Endothelial cell (in vitro differentiated cells): Measurements from ENCODE around the gene PRRX2. TPM values are rescaled to one million over a fixed set of nuclear protein-coding genes. Genes with fewer than 3 reads are reported as not detected.

ENCODE experiments used
- DNase-seq: peaks from one replicate; pipeline ENCODE4 v3.0.0; 2021; ENCODE audit warnings: low spot score
- H3K27ac Mint-ChIP-seq: one replicate; pipeline ENCODE4 v1.8.0; 2021; ENCODE audit warnings: mixed read lengths, inconsistent platforms; ENCODE audit not compliant: unreplicated experiment
- H3K27me3 Mint-ChIP-seq: one replicate; pipeline ENCODE4 v1.8.0; 2021; ENCODE audit warnings: mild to moderate bottlenecking, moderate library complexity, mixed read lengths, inconsistent platforms; ENCODE audit not compliant: unreplicated experiment
- H3K36me3 Mint-ChIP-seq: one replicate; pipeline ENCODE4 v1.8.0; 2021; ENCODE audit warnings: mild to moderate bottlenecking, low read depth, mixed read lengths, inconsistent platforms; ENCODE audit not compliant: unreplicated experiment
- H3K4me1 Mint-ChIP-seq: one replicate; pipeline ENCODE4 v1.8.0; 2021; ENCODE audit warnings: mild to moderate bottlenecking, mixed read lengths, inconsistent platforms; ENCODE audit not compliant: unreplicated experiment
- H3K4me3 Mint-ChIP-seq: one replicate; pipeline ENCODE4 v1.8.0; 2021; ENCODE audit warnings: mild to moderate bottlenecking, mixed read lengths, inconsistent platforms; ENCODE audit not compliant: unreplicated experiment
- H3K9me3 Mint-ChIP-seq: one replicate; pipeline ENCODE4 v1.8.0; 2021; ENCODE audit warnings: mixed read lengths, inconsistent platforms; ENCODE audit not compliant: unreplicated experiment
- total RNA-seq: library from RNA; stranded (reverse); fragmentation: NEBNext Ultra II Directional; extraction: Animal tissue kit (Norgen Biotek cat#: 25700); gene quantifications from one replicate; pipeline ENCODE4 v1.2.1, GENCODE V29; 2021; ENCODE audit not compliant: unreplicated experiment
- TF ChIP-seq, protein P1 (sequence below): fragments of 200-600 bp; sonication (generic); IDR thresholded peaks from one replicate; pipeline ENCODE4 v1.5.0; 2021; ENCODE audit warnings: antibody characterized with exemption; ENCODE audit not compliant: unreplicated experiment

The PRRX2 gene
- total RNA-seq, 1 donor from 2014 or later: 0.21 TPM

DNA sequence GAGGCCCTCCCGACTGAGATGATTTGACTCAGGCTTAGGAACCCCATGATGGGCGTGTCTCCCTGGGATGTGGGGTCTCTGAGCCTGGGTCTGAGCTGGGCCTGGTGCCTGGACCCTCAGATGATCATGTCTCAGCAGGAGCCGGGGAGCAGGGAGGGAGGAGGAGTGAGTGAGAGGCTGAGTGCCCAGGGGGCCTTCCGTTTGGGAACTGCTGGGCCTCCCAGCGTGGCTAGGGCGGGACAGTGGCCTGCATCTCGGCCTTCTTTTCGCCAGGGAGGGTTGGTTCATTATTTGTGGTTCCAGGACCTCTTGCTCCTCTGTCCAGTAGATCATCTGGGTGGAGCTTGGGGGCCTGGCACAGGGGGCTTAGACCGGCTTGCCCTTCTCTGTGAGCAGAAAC, 5.6 kb downstream of the PRRX2 start:
- H3K27ac Mint-ChIP-seq: no peak overlapping the region
- no peaks in the 10 kb centered on the region for H3K9me3 Mint-ChIP-seq
- H3K4me3 Mint-ChIP-seq: no peak overlapping the region
- TF ChIP-seq, protein P1, sequence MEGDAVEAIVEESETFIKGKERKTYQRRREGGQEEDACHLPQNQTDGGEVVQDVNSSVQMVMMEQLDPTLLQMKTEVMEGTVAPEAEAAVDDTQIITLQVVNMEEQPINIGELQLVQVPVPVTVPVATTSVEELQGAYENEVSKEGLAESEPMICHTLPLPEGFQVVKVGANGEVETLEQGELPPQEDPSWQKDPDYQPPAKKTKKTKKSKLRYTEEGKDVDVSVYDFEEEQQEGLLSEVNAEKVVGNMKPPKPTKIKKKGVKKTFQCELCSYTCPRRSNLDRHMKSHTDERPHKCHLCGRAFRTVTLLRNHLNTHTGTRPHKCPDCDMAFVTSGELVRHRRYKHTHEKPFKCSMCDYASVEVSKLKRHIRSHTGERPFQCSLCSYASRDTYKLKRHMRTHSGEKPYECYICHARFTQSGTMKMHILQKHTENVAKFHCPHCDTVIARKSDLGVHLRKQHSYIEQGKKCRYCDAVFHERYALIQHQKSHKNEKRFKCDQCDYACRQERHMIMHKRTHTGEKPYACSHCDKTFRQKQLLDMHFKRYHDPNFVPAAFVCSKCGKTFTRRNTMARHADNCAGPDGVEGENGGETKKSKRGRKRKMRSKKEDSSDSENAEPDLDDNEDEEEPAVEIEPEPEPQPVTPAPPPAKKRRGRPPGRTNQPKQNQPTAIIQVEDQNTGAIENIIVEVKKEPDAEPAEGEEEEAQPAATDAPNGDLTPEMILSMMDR: no peak
- peaks cover 4% of the 10 kb centered on the region for H3K4me1 Mint-ChIP-seq
- DNase-seq: no peak
- peaks cover 4% of the 10 kb centered on the region for H3K27me3 Mint-ChIP-seq
- H3K36me3 Mint-ChIP-seq: peaks cover 4% of the 10 kb centered on the region

DNA sequence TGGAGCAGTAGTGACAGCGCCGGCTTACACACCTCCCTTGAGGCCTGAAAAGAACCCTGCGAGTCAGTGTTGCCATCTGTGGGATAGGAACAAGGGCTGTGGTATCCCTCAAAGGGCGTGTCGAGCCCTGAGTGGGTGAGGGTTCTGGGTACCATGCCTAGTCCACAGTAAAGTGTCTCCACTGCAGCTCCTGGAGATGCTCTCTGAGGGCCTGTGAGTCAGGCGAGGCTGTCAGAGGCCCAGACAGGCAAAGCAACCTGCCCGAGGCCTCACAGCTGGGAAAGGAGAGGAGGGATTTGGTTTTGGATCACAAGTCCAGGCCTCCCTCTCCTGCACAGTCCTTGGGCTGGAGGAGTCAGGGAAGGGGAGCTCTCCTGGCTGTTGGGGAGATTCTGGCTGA, 6.1 kb downstream of the PRRX2 start:
- H3K36me3 Mint-ChIP-seq: peaks cover 4% of the 10 kb centered on the region
- DNase-seq: no peak
- TF ChIP-seq, protein P1: no peak
- H3K9me3 Mint-ChIP-seq: no peaks in the 10 kb centered on the region
- no peak overlapping the region for H3K27ac Mint-ChIP-seq
- H3K4me1 Mint-ChIP-seq: peaks cover 4% of the 10 kb centered on the region
- peaks cover 5% of the 10 kb centered on the region for H3K27me3 Mint-ChIP-seq
- no peak overlapping the region for H3K4me3 Mint-ChIP-seq

DNA sequence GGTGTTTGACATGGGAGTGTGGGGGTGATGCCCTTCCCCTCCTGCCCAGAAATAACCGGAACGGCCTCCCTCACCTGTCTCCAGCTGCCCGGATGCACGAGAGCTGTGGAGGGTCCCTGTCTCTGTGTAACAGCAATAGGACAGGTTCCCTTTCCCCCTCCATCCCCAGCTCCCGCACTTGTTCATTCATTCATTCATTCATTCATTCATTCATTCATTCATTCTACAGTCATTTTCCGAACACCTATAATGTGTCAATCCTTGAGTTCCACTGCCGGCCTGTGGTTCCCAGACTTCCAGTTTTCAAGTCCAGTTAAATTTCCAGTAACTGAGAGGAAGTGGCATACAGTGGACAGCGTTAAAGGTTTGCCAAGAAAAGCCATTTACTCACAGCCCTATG, 7.3 kb downstream of the PRRX2 start:
- Mint-ChIP-seq H3K4me3 (no peak overlapping the region), H3K4me1 (peaks cover 4% of the 10 kb centered on the region), H3K36me3 (peaks cover 4% of the 10 kb centered on the region), H3K9me3 (no peaks in the 10 kb centered on the region), H3K27me3 (peaks cover 2% of the 10 kb centered on the region), H3K27ac (no peak overlapping the region)
- TF ChIP-seq, protein P1: no peak
- no peak for DNase-seq

DNA sequence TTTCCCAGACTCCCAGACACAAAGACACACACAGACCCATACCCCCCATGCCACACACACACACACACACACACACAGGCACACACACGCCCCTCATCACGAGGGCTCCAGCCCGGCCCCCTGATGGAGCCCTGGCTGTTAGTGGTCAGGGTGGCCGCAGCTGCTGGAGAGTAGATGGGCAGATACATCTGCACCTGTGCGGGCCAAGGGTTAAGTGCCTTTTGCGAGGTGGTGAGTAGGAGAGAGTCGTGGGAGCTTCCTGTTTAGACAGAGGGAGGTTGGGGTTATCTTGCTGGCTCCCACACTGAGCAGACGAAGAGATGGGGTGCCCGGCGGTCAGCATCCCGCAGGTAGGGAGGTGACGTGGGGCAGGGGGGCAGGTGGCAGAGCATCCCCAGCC, 8.2 kb downstream of the PRRX2 start:
- Mint-ChIP-seq H3K4me3 (no peak overlapping the region), H3K27ac (no peak overlapping the region), H3K9me3 (no peaks in the 10 kb centered on the region), H3K27me3 (peaks cover 2% of the 10 kb centered on the region), H3K36me3 (peaks cover 4% of the 10 kb centered on the region), H3K4me1 (peaks cover 4% of the 10 kb centered on the region)
- TF ChIP-seq, protein P1: no peak
- DNase-seq: no peak

DNA sequence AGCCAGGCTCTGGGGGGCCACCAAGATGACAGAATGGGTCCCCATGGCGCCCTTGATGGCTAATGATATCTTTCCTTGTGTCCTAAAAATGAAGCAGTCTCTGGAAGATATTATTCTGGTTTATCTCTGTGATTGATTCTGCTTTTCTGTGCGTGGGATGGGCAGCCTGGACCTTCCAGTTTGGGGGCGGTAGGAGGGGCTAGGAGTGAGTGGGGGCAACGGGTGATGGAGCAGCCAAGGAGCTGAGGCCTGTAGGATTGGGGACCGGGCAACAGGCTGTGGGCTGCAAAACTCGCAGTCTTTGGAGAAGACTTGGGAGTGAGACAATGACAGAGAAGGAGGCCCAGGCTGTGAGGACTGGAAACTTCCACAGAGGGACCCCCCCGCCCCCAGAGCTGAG, 8.8 kb downstream of the PRRX2 start:
- H3K27me3 Mint-ChIP-seq: peaks cover 2% of the 10 kb centered on the region
- H3K27ac Mint-ChIP-seq: no peak overlapping the region
- no peaks in the 10 kb centered on the region for H3K9me3 Mint-ChIP-seq
- no peak overlapping the region for H3K4me3 Mint-ChIP-seq
- peaks cover 4% of the 10 kb centered on the region for H3K4me1 Mint-ChIP-seq
- TF ChIP-seq, protein P1: no peak
- DNase-seq: no peak
- peaks cover 4% of the 10 kb centered on the region for H3K36me3 Mint-ChIP-seq
